Left forelimb (tissue), 1 donor: ENCODE data around the gene PABPC5.

Experiments
- DNase-seq: peaks from one replicate; pipeline ENCODE4 v3.0.0-alpha.2; 2018; ENCODE audit warnings: low spot score

The PABPC5 gene

GRCh38 chrX:91434351-91435168 is at the start of gene PABPC5:
Gene PABPC5 (plus strand): TSS chrX:91434839. CDS start chrX:91435578, 739 bp downstream.
- DNase-seq, result peak; percentile 87

- no peak for DNase-seq
Measured at GRCh38 chrX:91389026-91389425, 45.6 kb upstream of the PABPC5 start.

DNA sequence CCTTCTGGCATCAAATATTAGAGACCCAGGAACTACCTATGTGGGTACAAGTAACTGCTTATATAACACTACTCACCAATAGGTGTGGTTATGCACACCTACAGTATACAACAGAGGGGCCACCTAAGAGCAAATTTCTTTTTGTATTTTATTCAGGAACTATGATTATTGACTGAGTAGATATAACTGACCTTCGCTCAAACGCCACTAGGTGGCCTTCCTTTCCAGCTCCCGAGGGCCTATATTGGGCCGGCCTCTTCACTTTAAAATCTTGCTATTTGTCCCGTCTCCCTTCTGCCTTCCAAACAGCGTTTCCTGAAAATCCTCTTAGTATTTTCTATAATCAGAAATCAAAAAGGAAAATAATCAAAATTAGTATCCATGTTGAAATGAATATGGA is 19.9 kb upstream of the PABPC5 start:
- DNase-seq, result no peak

DNA sequence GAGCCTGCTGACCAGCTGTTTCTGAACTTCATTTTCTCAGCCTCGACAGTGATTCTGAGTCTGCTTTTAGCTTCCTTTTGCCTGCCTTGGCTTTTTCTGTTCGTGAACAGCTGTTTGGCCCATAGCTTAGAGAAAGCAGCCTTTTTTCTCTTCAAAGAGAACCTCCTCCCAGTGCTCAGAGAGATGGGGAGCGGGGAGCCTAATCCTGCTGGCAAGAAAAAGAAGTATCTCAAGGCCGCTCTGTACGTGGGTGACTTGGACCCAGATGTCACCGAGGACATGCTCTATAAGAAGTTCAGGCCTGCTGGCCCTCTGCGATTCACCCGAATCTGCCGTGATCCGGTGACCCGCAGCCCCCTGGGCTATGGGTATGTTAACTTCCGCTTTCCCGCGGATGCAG is 756 bp downstream of the PABPC5 start:
- DNase-seq, result no peak
